ENCODE data around the gene USP11. TPM values are rescaled to one million over a fixed set of nuclear protein-coding genes. Genes with fewer than 3 reads are reported as not detected.

USP11 gene
- polyA plus RNA-seq, 1 experiment: 39.9 TPM

- ChIA-PET POLR2A (interaction anchor here (0.6 kb wide), 1 partner anchor 582 kb away, joined by 5 read pairs; no protein-coding TSS in a partner anchor), CTCF (interaction anchor here (0.6 to 0.7 kb wide), 2 partner anchors 78 to 156 kb away, joined by 3 read pairs; no protein-coding TSS in a partner anchor)
- peak; percentile 78 for DNase-seq (ENCODE audit: low read depth)
- no peaks in the 10 kb centered on the region for H3K27me3 ChIP-seq (ENCODE audit: control insufficient read depth, insufficient read depth, low read length)
- no peak for TF ChIP-seq CTCF (IDR thresholded peaks at IDR 0.05; ENCODE audit: insufficient read depth, low read depth, low read length)
- peak overlapping the region; percentile 68 for H3K4me3 ChIP-seq (ENCODE audit: low read depth, low read length)
- peaks cover 1% of the 10 kb centered on the region; the same call in 1 of the 2 replicates for H3K36me3 ChIP-seq (ENCODE audit: control insufficient read depth, insufficient read depth, low read length)
These were observed 714 bp downstream of the USP11 start for GRCh38 chrX:47233333-47234113.

- ChIA-PET CTCF (interaction anchor here (0.8 kb wide), 1 partner anchor 78 kb away, joined by 3 read pairs; no protein-coding TSS in a partner anchor), POLR2A (no interaction called here)
- H3K27me3 ChIP-seq (ENCODE audit: control insufficient read depth, insufficient read depth, low read length): no peaks in the 10 kb centered on the region
- H3K36me3 ChIP-seq (ENCODE audit: control insufficient read depth, insufficient read depth, low read length): no peaks in the 10 kb centered on the region
- no peak for DNase-seq (ENCODE audit: low read depth)
- TF ChIP-seq CTCF (IDR thresholded peaks at IDR 0.05; ENCODE audit: insufficient read depth, low read depth, low read length): no peak
- H3K4me3 ChIP-seq (ENCODE audit: low read depth, low read length): peak overlapping the region; percentile 68
These were observed 1.8 kb downstream of the USP11 start for GRCh38 chrX:47234583-47234982.

- Histone ChIP-seq H3K36me3 (ENCODE audit: control insufficient read depth, insufficient read depth, low read length) (peaks cover 4% of the 10 kb centered on the region), H3K4me3 (ENCODE audit: low read depth, low read length) (no peak overlapping the region), H3K27me3 (ENCODE audit: control insufficient read depth, insufficient read depth, low read length) (no peaks in the 10 kb centered on the region)
- TF ChIP-seq CTCF (IDR thresholded peaks at IDR 0.05; ENCODE audit: insufficient read depth, low read depth, low read length): no peak
- ChIA-PET CTCF (interaction anchor here (0.8 kb wide), 1 partner anchor 76 kb away, joined by 3 read pairs; no protein-coding TSS in a partner anchor), POLR2A (no interaction called here)
- DNase-seq (ENCODE audit: low read depth): no peak
These were observed 2.9 kb downstream of the USP11 start for GRCh38 chrX:47235691-47236103.

- CTCF ChIA-PET: no interaction called here
- no peak for TF ChIP-seq CTCF (IDR thresholded peaks at IDR 0.05; ENCODE audit: insufficient read depth, low read depth, low read length)
- no peak for DNase-seq (ENCODE audit: low read depth)
- POLR2A ChIA-PET: no interaction called here
- Histone ChIP-seq H3K36me3 (ENCODE audit: control insufficient read depth, insufficient read depth, low read length) (peaks cover 20% of the 10 kb centered on the region), H3K4me3 (ENCODE audit: low read depth, low read length) (no peak overlapping the region), H3K27me3 (ENCODE audit: control insufficient read depth, insufficient read depth, low read length) (no peaks in the 10 kb centered on the region)
These were observed 6.4 kb downstream of the USP11 start for GRCh38 chrX:47239199-47239598.

GRCh38 chrX:47239898-47240545 lies 7.2 kb downstream of the USP11 start:
- H3K36me3 ChIP-seq (ENCODE audit: control insufficient read depth, insufficient read depth, low read length): peaks cover 25% of the 10 kb centered on the region
- DNase-seq (ENCODE audit: low read depth): no peak
- H3K4me3 ChIP-seq (ENCODE audit: low read depth, low read length): no peak overlapping the region
- no peaks in the 10 kb centered on the region for H3K27me3 ChIP-seq (ENCODE audit: control insufficient read depth, insufficient read depth, low read length)
- no peak for TF ChIP-seq CTCF (IDR thresholded peaks at IDR 0.05; ENCODE audit: insufficient read depth, low read depth, low read length)
- ChIA-PET POLR2A (no interaction called here), CTCF (no interaction called here)

Measured in BJ (cell line).